ENCODE results near the gene RAB7B.

Gene RAB7B

DNA sequence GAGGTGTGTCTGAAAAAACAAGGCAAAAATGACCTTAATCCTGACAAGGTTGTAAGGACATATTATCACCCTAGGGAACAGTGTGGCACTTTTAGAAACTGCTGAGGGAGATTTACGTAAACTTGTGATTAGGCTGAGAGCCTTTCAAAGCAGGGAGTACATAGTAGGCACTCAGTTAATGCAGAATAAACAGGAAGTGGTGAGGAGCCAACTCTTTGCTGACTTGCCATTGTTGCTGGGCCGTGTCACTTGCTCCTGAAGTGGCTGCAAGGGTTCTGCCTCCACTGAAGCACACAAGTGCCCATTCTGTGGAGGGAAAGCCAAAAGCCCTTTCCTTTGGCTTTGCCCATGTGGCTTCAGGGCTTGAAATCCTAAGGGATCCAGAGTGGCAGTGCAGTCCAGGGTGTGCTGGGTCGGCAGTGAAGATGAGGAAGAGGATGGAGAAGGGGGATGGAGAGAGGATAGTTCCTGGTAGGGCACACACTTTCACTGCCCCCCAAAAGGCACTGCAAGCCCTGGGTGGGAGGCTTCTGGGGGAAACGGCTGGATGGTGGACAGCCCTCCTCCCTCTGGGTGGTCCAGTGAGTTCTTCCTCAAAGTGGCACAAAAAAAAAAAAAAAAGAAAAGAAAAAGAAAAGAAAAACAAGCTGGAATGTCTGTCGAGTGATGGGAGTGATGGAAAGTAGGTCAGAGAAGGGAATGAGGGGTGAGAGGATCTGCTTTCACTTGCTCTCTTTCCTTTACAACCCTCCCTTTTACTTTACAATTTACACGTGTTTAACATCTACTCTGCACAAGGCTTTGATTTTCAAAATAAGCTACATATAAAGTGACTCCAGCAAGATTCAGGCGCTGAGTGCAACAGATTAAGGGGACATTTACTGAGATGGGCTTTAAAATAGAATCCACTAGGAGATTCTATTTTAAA lies 36.1 kb upstream of the RAB7B start:
- DNase-seq: peak; percentile 79
- peak overlapping the region; percentile 12; the same call in 1 of the 2 replicates for H2AFZ ChIP-seq (ENCODE audit: low read length)
- H3K4me1 ChIP-seq (ENCODE audit: low read length): peaks cover 54% of the 10 kb centered on the region

GRCh38 chr1:206037581-206037980 lies 34.4 kb upstream of the RAB7B start:
- peaks cover 54% of the 10 kb centered on the region for H3F3A ChIP-seq (ENCODE audit: insufficient read depth, low read length)
- H3K79me2 ChIP-seq (ENCODE audit: low read length): peaks cover 48% of the 10 kb centered on the region
- H3K9me2 ChIP-seq (replicated peaks; ENCODE audit: insufficient read depth, low read length): no peaks in the 10 kb centered on the region
- no peaks in the 10 kb centered on the region for H4K20me1 ChIP-seq (ENCODE audit: insufficient read depth, low read length)
- DNase-seq: peak; percentile 24
- peak overlapping the region; percentile 60; the same call in 1 of the 2 replicates for H3K4me2 ChIP-seq (ENCODE audit: low read depth, low read length)
- H3K9me3 ChIP-seq (replicated peaks; ENCODE audit: insufficient read depth, low read length): no peaks in the 10 kb centered on the region
- H3K27me3 ChIP-seq (replicated peaks; ENCODE audit: insufficient read depth, low read length): no peaks in the 10 kb centered on the region
- peak overlapping the region; percentile 27; the same call in 1 of the 2 replicates for H3K9ac ChIP-seq (ENCODE audit: low read length)
- H2AFZ ChIP-seq (ENCODE audit: low read length): no peak overlapping the region
- TF ChIP-seq EZH2 (optimal IDR thresholded peaks at IDR 0.05; ENCODE audit: low read depth, low read length): no peak
- TF ChIP-seq, protein P1, sequence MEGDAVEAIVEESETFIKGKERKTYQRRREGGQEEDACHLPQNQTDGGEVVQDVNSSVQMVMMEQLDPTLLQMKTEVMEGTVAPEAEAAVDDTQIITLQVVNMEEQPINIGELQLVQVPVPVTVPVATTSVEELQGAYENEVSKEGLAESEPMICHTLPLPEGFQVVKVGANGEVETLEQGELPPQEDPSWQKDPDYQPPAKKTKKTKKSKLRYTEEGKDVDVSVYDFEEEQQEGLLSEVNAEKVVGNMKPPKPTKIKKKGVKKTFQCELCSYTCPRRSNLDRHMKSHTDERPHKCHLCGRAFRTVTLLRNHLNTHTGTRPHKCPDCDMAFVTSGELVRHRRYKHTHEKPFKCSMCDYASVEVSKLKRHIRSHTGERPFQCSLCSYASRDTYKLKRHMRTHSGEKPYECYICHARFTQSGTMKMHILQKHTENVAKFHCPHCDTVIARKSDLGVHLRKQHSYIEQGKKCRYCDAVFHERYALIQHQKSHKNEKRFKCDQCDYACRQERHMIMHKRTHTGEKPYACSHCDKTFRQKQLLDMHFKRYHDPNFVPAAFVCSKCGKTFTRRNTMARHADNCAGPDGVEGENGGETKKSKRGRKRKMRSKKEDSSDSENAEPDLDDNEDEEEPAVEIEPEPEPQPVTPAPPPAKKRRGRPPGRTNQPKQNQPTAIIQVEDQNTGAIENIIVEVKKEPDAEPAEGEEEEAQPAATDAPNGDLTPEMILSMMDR (IDR thresholded peaks at IDR 0.05; ENCODE audit: low read length): no peak
- TF ChIP-seq EZH2phosphoT487 (IDR thresholded peaks at IDR 0.05; ENCODE audit: low read length): no peak
- H3K4me1 ChIP-seq (ENCODE audit: low read length): peaks cover 57% of the 10 kb centered on the region
- no peaks in the 10 kb centered on the region for H3K36me3 ChIP-seq (replicated peaks; ENCODE audit: insufficient read depth, low read length)
- H3K27ac ChIP-seq (ENCODE audit: low read length): peak overlapping the region; percentile 79; the same call in 1 of the 2 replicates
- no peak overlapping the region for H3K4me3 ChIP-seq (ENCODE audit: low read length)

More for the DNA sequence above, 36.1 kb upstream of the RAB7B start:
- no peaks in the 10 kb centered on the region for H3K36me3 ChIP-seq (replicated peaks; ENCODE audit: insufficient read depth, low read length)
- peak overlapping the region; percentile 16; the same call in 1 of the 2 replicates for H3K9ac ChIP-seq (ENCODE audit: low read length)
- TF ChIP-seq EZH2 (optimal IDR thresholded peaks at IDR 0.05; ENCODE audit: low read depth, low read length) (no peak), EZH2phosphoT487 (IDR thresholded peaks at IDR 0.05; ENCODE audit: low read length) (no peak)
- TF ChIP-seq, protein P1 (IDR thresholded peaks at IDR 0.05; ENCODE audit: low read length): no peak
- H3K9me2 ChIP-seq (replicated peaks; ENCODE audit: insufficient read depth, low read length): no peaks in the 10 kb centered on the region
- peaks cover 52% of the 10 kb centered on the region for H3F3A ChIP-seq (ENCODE audit: insufficient read depth, low read length)
- no peaks in the 10 kb centered on the region for H3K9me3 ChIP-seq (replicated peaks; ENCODE audit: insufficient read depth, low read length)
- H4K20me1 ChIP-seq (ENCODE audit: insufficient read depth, low read length): no peaks in the 10 kb centered on the region
- no peaks in the 10 kb centered on the region for H3K27me3 ChIP-seq (replicated peaks; ENCODE audit: insufficient read depth, low read length)
- H3K4me3 ChIP-seq (ENCODE audit: low read length): no peak overlapping the region
- H3K27ac ChIP-seq (ENCODE audit: low read length): peak overlapping the region; percentile 39; the same call in 1 of the 2 replicates
- peaks cover 52% of the 10 kb centered on the region for H3K79me2 ChIP-seq (ENCODE audit: low read length)
- peak overlapping the region; percentile 56 for H3K4me2 ChIP-seq (ENCODE audit: low read depth, low read length)

GRCh38 chr1:206036663-206037455 lies 33.7 kb upstream of the RAB7B start:
- Histone ChIP-seq H4K20me1 (ENCODE audit: insufficient read depth, low read length) (no peaks in the 10 kb centered on the region), H3K9me2 (replicated peaks; ENCODE audit: insufficient read depth, low read length) (no peaks in the 10 kb centered on the region), H3K4me1 (ENCODE audit: low read length) (peaks cover 64% of the 10 kb centered on the region), H3K27me3 (replicated peaks; ENCODE audit: insufficient read depth, low read length) (no peaks in the 10 kb centered on the region), H3K9me3 (replicated peaks; ENCODE audit: insufficient read depth, low read length) (no peaks in the 10 kb centered on the region), H3K36me3 (replicated peaks; ENCODE audit: insufficient read depth, low read length) (no peaks in the 10 kb centered on the region), H3F3A (ENCODE audit: insufficient read depth, low read length) (peaks cover 54% of the 10 kb centered on the region), H3K4me3 (ENCODE audit: low read length) (peak overlapping the region; percentile 20; the same call in 1 of the 2 replicates), H3K4me2 (ENCODE audit: low read depth, low read length) (peak overlapping the region; percentile 60), H3K79me2 (ENCODE audit: low read length) (peaks cover 48% of the 10 kb centered on the region), H3K9ac (ENCODE audit: low read length) (peak overlapping the region; percentile 27; the same call in 1 of the 2 replicates), H2AFZ (ENCODE audit: low read length) (peak overlapping the region; percentile 17; the same call in 1 of the 2 replicates), H3K27ac (ENCODE audit: low read length) (peak overlapping the region; percentile 79)
- peak; percentile 78 for DNase-seq
- TF ChIP-seq EZH2phosphoT487 (IDR thresholded peaks at IDR 0.05; ENCODE audit: low read length) (no peak), EZH2 (optimal IDR thresholded peaks at IDR 0.05; ENCODE audit: low read depth, low read length) (no peak)
- TF ChIP-seq, protein P1 (IDR thresholded peaks at IDR 0.05; ENCODE audit: low read length): no peak

Data from MM.1S (cell line).